ENCODE data around the gene RANBP10.

The RANBP10 gene

GRCh38 chr16:67673712-67674580 is 132.4 kb downstream of the RANBP10 start:
- DNase-seq, result no peak

Measured in fibroblast of upper back skin (primary cell).